Esophagus squamous epithelium (tissue), 5 donors: Measurements from ENCODE around the gene MAGEH1. TPM values are rescaled to one million over a fixed set of nuclear protein-coding genes. Genes with fewer than 3 reads are reported as not detected.

Source experiments
- DNase-seq: peaks from one replicate; lab custom pipeline; 2025; lab: John Stamatoyannopoulos, UW
- H3K27ac ChIP-seq, 4 donors: fragments of 200-600 bp; sonication (generic); one replicate each; pipeline ENCODE4 v1.5.1; 2016 to 2019; ENCODE audit warnings: mild to moderate bottlenecking in 1 of 4
- H3K27me3 ChIP-seq, 4 donors: fragments of 200-600 bp; sonication (generic); 1 replicate in 3 of 4; 2 replicates in 1 of 4; pipeline versions ENCODE4 v1.5.1 to v1.6.0; 2017 to 2021; ENCODE audit warnings: antibody characterized with exemption in 1 of 4
- H3K36me3 ChIP-seq, 3 donors: fragments of 200-600 bp; sonication (generic); one replicate each; pipeline ENCODE4 v1.5.1; 2016 to 2019
- H3K4me1 ChIP-seq, 3 donors: fragments of 200-600 bp; sonication (generic); one replicate each; pipeline ENCODE4 v1.5.1; 2017 to 2019
- H3K4me3 ChIP-seq, 4 donors: fragments of 200-600 bp; sonication (generic); 1 replicate in 3 of 4; 2 replicates in 1 of 4; pipeline ENCODE4 v1.5.1; 2016 to 2019; ENCODE audit warnings: mild to moderate bottlenecking in 2 of 4, moderate library complexity in 1 of 4
- H3K9me3 ChIP-seq, 3 donors: fragments of 200-600 bp; sonication (generic); one replicate each; pipeline ENCODE4 v1.5.1; 2016 to 2019
- POLR2A ChIP-seq, 4 donors: fragments of 450-650 bp; IDR thresholded peaks; one replicate each; pipeline ENCODE4 v1.6.1; 2017; ENCODE audit warnings: antibody characterized with exemption in 4 of 4, mild to moderate bottlenecking in 4 of 4, moderate library complexity in 3 of 4
- WGBS, 2 donors: methylation state at CpG; one replicate each; pipeline ENCODE4 v1.1.5; 2018; 5-methylcytosine and 5-hydroxymethylcytosine counted together
- intact Hi-C: fragments of 100-400 bp; cut with DNase I; formaldehyde crosslinking; loops from one replicate; pipeline ENCODE4 v1.15.0; 2022
- small RNA-seq, 4 donors: library from RNA; depleted of rRNA; stranded (forward); fragments of <200 nt; gene quantifications; one replicate each; pipeline ENCODE3, GENCODE V24; 2016
- total RNA-seq, 4 donors: library from RNA; depleted of rRNA; stranded (reverse); fragments of >200 nt; gene quantifications; one replicate each; pipeline ENCODE4 v1.1.0, GENCODE V29; 2016
- TF ChIP-seq, protein P1 (sequence below), 6 experiments: fragments of 450-650 bp in 4 of 6; fragments of 200-600 bp in 2 of 6; sonication (generic) in 2 of 6; IDR thresholded peaks; one replicate each; pipeline ENCODE4 v1.5.1; 2016 to 2019; ENCODE audit warnings: antibody characterized with exemption in 6 of 6, mild to moderate bottlenecking in 4 of 6, moderate library complexity in 4 of 6
- donor health status: DM: yes; HTN: yes; CAD: no.

The MAGEH1 gene
- total RNA-seq, 4 donors from 2014 or later: 2.4 to 11.1 (median 4.7) TPM

DNA sequence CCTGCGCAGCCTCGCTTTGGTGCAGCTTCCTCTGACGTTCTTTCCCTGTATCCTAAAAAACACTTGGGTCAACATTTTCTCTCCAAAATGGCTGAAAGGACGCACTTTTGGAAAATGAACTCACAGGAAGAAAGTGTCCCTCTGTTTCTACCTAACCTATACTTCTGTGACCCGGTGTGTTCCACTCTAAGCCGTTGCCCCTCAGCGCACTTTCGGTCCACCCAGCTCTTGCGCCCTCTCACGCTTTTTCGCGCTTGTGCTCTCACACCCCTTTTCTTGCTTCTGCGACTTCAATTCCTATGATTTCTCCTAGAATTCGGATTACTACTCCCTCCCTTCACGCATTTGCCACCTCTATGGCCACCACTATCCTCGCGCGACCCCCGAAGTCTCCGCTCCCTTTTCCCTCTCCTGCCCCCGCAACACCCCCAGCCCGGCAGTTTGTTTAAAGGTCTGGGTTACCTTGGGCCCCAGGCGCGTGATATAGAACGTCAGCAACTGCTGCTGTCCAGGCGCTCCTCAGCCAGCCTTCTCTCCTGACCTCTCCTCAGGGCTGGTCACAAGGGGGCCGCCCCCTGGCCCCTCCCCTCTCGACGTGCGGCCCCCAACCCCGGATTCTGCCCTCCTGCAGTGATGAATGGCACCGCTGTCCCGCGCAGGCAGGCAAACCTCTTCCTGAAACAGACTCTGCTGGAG lies 37.5 kb downstream of the MAGEH1 start, which contains the start of gene USP51:
Gene USP51 (minus strand): TSS at position 535 of the 696 bp plus-strand sequence. CDS start 909 bp downstream, outside the sequence.
- Histone ChIP-seq H3K4me1 (peaks cover 0 to 20% (median 0%) of the 10 kb centered on the region in 3 donors), H3K9me3 (no peaks in the 10 kb centered on the region), H3K27me3 (no peaks in the 10 kb centered on the region), H3K36me3 (no peaks in the 10 kb centered on the region), H3K27ac (peak within 1 kb of the TSS; percentile 80 to 94 (median 91)), H3K4me3 (peak within 1 kb of the TSS; percentile 51 to 76 (median 66))
- intact Hi-C loops: no loop called here
- WGBS, 2 donors: 1 to 34% methylated on average over 23 to 27 of the region's 34 CpGs
- TF ChIP-seq, protein P1, sequence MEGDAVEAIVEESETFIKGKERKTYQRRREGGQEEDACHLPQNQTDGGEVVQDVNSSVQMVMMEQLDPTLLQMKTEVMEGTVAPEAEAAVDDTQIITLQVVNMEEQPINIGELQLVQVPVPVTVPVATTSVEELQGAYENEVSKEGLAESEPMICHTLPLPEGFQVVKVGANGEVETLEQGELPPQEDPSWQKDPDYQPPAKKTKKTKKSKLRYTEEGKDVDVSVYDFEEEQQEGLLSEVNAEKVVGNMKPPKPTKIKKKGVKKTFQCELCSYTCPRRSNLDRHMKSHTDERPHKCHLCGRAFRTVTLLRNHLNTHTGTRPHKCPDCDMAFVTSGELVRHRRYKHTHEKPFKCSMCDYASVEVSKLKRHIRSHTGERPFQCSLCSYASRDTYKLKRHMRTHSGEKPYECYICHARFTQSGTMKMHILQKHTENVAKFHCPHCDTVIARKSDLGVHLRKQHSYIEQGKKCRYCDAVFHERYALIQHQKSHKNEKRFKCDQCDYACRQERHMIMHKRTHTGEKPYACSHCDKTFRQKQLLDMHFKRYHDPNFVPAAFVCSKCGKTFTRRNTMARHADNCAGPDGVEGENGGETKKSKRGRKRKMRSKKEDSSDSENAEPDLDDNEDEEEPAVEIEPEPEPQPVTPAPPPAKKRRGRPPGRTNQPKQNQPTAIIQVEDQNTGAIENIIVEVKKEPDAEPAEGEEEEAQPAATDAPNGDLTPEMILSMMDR (IDR thresholded peaks at IDR 0.05): no peak
- TF ChIP-seq POLR2A (IDR thresholded peaks at IDR 0.05): no peak
- DNase-seq: no peak

DNA sequence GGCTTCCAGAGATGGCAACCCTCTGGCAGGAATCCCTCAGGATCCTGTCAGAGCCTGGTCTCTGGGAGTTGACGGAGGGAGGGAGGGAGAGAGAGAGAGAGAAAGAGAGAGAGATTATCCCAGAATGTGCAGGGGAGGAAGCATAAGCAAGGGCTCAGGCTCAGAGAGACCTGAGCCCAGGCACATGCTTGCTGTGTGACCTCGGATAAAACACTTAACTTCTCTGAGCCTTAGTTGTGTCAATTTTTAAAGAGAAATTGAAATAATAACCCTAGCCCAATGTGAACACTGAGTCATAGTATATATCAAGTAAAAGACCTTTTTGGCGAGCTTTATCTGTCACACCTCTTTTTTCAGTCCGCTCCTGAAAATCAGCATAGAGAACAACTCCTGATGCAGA lies 38.2 kb downstream of the MAGEH1 start:
- no peaks in the 10 kb centered on the region for H3K36me3 ChIP-seq
- TF ChIP-seq, protein P1 (IDR thresholded peaks at IDR 0.05): no peak
- TF ChIP-seq POLR2A (IDR thresholded peaks at IDR 0.05): no peak
- peaks cover 0 to 20% (median 0%) of the 10 kb centered on the region in 3 donors for H3K4me1 ChIP-seq
- DNase-seq: no peak
- H3K27ac ChIP-seq: peak overlapping the region; percentile 80 to 94 (median 91)
- intact Hi-C loops: no loop called here
- WGBS, 2 donors: 68 to 71% methylated on average over 4 of the region's 4 CpGs
- peak overlapping the region in 3 of 4 donors; percentile 62 to 76 (median 70) for H3K4me3 ChIP-seq
- no peaks in the 10 kb centered on the region for H3K9me3 ChIP-seq
- H3K27me3 ChIP-seq: no peaks in the 10 kb centered on the region

DNA sequence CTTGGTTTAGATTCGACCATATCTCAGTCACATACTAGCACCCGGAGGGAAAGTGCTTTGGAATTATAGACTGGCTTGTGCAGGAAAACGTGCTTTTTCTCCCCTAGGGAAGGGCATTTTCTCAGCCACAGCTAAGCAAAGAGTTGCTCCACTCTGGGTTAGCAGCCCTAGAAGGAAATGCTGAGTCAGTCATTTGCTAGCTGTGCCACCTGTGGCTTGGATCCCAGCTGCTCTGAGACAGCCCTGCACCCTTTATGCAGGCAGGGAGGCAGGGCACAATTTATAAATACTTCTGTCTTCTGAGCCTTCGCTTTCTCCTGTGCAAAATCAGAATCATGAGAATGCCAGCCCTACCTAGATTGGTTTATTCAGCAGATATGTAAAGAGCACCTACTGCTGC lies 39.0 kb downstream of the MAGEH1 start:
- WGBS, 2 donors: 79 to 80% methylated on average over 1 to 4 of the region's 4 CpGs
- no peak overlapping the region for H3K4me3 ChIP-seq
- H3K36me3 ChIP-seq: no peaks in the 10 kb centered on the region
- DNase-seq: no peak
- H3K27me3 ChIP-seq: no peaks in the 10 kb centered on the region
- TF ChIP-seq, protein P1 (IDR thresholded peaks at IDR 0.05): no peak
- no peak for TF ChIP-seq POLR2A (IDR thresholded peaks at IDR 0.05)
- H3K27ac ChIP-seq: no peak overlapping the region
- peaks cover 0 to 20% (median 0%) of the 10 kb centered on the region in 3 donors for H3K4me1 ChIP-seq
- intact Hi-C loops: no loop called here
- no peaks in the 10 kb centered on the region for H3K9me3 ChIP-seq

Small RNA genes within 50 kb of the gene (small RNA-seq; reads per million reads assigned to genes)
- 0 reads per million in 4 donors for gene MIR4536-2

Other genes starting within 250 kb of the MAGEH1 start
- gene PAGE5, start 231.8 kb upstream of the MAGEH1 start, total RNA-seq: not detected
- gene PAGE3, start 187.2 kb upstream of the MAGEH1 start, total RNA-seq: not detected
- gene USP51, start 37.7 kb downstream of the MAGEH1 start, total RNA-seq: under 1 TPM in 3 of 4 donors, not detected in 1; 0.13 to 0.95 (median 0.59) TPM
- gene FOXR2, start 171.3 kb downstream of the MAGEH1 start, total RNA-seq: not detected